Fibroblast of upper back skin (primary cell): ENCODE data around the gene CFH.
"Not testable (repeated sequence)": the region's sequence is repeated elsewhere in the genome, so short reads cannot be mapped to it uniquely, and the experiment has no call there.

Source experiments
- DNase-seq: peaks from one replicate; pipeline ENCODE4 v3.0.0-alpha.2; 2013

The CFH gene

GRCh38 chr1:196651637-196652215 is at the start of gene CFH:
CFH (plus strand) TSS chr1:196652043; CDS start chr1:196652118, 75 bp downstream.
- DNase-seq = peak; percentile 86

DNA sequence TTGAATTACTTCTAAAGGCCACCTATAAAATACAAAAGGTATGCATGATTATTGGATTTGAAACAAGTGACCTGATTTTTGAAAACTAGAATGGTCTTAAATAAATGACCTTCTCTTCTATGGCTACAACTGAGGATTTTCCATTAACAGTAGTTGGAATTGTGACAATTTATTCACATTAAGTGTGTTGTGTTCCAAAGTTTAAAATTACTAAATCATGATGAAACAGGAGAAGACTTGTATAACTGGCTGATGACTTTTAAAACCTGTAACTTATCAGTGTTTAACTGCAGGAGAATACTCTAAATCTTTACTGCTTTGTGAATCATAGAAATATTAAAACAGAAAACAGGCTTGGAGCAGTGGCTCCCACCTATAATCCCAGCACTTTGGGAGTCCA is 48.2 kb upstream of the CFH start:
- no peak for DNase-seq

DNA sequence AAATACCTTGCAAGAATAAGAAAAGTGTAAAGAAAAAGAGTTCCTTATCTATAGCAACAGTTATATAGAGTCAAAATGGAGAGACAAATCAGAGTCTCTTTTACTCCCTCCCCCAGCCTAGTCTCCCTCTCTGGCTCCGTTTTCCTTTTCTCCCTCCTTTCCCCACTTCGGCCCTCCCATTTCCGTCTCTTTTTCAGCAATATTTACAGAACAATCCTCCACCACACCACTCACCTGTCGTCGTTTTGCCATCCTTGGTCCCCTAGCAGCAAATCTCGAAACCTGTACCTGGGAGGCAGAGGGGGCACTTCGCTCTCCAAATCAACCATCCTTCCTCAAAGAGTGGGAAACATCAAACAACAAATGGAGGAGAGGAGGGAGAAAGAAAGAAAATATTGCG is 43.9 kb upstream of the CFH start:
- DNase-seq = no peak

- peak; percentile 71 for DNase-seq
Measured at GRCh38 chr1:196608390-196609369, 43.2 kb upstream of the CFH start, which contains the start of gene KCNT2. KCNT2 (minus strand) TSS chr1:196608440; CDS start chr1:196608309, 131 bp downstream.

DNA sequence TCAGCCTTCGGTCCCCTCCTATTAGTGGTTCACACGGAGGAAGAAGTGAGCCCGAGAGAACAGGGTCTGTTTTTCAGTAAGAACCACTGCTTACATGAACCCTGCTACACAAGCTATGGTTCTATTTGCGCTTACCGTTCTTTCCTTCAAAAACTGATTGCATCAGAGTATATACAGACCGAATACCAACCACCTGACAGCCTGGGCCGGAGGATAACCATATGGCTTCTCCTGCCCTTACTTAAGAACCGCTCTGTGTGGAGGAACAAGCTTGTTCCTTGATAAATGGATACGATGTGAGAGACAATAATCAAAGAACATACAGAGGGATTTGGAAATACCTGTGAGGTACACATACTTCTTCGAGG is 42.5 kb upstream of the CFH start:
- DNase-seq = no peak

- no peak for DNase-seq
Measured at GRCh38 chr1:196611873-196612272, 40.0 kb upstream of the CFH start.

- DNase-seq = no peak
Measured at GRCh38 chr1:196619721-196620120, 32.1 kb upstream of the CFH start.

GRCh38 chr1:196623079-196623478 is 28.8 kb upstream of the CFH start:
- DNase-seq = no peak

DNA sequence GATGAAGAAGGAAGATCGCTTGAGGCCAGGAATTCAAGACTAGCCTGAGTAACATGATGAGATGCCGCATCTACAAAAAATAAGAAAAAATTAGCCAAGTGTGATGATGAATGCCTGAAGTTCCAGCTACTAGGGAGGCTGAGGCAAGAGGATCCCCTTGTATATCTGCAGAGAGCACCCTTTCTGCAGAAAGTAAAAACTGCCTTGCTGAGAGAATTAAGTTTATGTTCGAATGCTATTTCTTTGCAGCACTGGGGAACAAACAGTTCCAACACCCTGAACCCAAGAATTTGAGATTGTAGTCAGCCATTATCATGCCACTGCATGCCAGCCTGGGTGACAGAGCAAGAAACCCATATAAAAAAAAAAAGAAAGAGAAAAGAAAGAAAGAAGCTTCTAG is 23.0 kb upstream of the CFH start:
- no peak for DNase-seq

- no peak for DNase-seq
Measured at GRCh38 chr1:196637606-196638005, 14.2 kb upstream of the CFH start.

DNA sequence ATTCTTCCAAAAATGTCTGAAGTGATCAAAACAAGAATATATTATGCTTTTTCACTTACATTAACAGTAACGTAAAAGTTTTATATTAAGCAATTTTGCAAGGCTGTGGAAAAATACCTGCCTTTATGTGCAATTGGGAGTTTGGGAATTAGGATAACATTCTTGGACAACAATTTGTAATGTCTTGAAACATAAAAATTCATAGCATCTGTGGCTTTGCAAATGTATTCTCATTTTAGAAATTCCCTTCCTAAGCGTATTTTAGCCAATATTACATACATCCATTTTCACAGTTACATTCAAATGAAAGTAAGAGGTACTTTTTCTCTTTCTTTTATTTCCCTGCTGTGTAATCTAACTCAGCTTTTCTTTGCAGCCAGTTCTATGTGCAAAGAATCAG is 13.4 kb upstream of the CFH start:
- DNase-seq = no peak

GRCh38 chr1:196639291-196639690 is 12.6 kb upstream of the CFH start:
- DNase-seq = not testable (repeated sequence)

GRCh38 chr1:196640976-196641375 is 10.9 kb upstream of the CFH start:
- no peak for DNase-seq

DNA sequence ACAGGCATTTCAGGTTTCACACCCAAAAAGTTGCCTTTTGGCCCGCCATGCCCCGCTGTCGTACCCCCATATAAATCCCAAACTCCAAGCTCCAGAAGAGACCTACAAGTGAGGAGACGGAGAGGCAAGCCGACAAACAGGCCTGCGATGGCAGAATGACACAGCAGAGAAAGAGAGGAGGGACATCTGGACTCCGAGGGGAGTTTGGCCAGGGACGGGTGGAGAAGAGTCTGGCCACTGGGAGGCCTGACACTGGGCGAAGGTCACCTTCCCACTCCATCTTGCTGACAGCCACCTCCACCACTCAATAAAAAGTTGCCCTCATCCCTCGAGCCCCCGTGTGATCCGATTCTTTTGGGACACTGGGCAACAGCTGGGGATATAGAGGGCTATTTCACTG is 1.9 kb upstream of the CFH start:
- no peak for DNase-seq

- DNase-seq = no peak
Measured at GRCh38 chr1:196650403-196650802, 1.4 kb upstream of the CFH start.

DNA sequence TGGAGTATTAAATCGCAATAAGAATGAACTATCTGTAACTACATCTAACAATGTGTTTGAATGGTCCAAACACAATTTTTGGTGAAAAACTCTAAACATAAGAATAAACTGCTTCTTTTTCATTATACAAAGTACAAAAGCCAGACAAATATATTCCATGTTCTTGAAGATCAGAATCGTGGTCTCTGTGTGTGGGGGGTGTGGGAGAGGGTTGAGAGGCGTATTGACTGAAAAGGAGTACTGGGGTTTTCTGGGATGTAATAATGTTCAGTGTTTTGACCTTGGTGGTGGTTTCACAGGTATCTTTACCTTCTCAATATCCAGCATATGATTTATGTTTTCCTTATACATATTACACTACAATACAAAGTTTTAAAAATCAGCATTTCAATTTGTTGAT is 764 bp upstream of the CFH start:
- DNase-seq = no peak

GRCh38 chr1:196654271-196654670 is 2.4 kb downstream of the CFH start:
- no peak for DNase-seq

DNA sequence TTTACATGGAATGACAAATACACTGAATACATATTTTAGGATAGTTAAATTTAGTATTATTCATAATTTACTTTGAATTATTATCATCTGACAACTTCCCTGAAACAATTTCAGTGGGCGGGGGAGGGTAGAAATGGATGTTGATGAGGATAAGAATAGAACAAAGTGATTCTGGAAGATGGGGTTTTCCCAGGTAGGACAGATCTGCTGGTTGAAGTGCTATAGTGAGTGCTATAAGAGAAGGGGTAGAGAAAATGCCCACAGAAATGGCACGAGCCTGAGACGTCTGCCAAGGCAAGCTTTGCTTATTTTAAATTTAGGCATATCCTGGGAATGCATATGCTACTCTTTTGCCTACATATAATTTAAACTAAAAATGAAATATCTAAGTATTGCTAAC is 3.2 kb downstream of the CFH start:
- no peak for DNase-seq

GRCh38 chr1:196655494-196655893 is 3.7 kb downstream of the CFH start:
- no peak for DNase-seq

DNA sequence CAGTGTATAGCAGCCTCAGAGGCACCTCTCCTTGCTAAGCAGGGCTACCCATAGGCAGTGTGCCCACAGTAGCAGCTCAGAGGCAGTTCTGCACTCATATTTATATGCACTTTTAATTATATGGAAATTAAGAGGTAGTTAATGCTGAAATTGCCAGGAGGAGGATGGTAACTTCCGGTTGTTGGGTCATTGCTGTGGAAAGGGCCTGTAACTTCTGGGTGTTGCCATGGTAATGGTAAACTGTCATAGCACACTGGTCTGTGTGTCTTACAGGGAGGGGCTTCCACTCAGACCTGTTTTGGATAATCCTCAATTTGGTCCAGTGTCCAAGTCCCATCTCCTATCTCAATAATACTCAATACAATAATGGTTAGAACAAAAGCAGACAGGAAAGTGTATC is 7.6 kb downstream of the CFH start:
- no peak for DNase-seq

DNA sequence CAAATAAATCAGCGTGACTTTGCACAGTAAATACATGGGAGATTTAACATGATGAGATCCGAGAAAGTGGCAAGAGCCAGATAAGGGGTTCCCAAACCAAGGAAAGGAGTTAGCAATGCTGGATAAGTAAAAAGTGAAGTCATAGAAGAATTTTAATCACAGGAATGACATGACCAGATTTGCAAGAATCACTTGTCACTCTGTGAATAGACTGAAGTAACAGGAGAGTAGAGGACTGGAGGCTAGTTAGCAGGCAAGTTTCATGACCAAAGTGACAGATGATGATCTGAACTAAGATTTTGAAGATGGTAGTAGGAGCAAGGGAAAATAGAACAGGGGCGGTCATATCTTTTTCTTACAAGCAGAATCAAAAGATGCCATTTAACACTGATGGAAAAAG is 8.4 kb downstream of the CFH start:
- DNase-seq = no peak

DNA sequence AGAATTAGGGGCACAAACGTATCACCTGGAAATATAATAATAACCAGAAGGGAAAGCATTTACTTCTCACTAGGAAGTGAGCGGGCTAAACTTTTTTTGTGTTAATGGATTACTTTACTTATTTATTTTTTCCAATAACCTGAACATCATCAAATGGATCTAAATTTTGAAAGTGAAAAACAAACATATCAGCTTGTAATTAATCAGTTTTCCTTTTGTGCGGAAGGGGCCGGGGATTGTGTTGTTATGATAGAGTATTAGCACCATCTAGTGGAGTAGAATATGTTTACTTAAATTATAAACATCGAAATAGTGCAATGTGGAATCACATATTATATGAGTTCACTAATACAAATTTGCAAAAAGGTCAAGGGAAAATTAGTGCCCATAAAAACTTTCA is 9.0 kb downstream of the CFH start:
- peak; percentile 26 for DNase-seq

DNA sequence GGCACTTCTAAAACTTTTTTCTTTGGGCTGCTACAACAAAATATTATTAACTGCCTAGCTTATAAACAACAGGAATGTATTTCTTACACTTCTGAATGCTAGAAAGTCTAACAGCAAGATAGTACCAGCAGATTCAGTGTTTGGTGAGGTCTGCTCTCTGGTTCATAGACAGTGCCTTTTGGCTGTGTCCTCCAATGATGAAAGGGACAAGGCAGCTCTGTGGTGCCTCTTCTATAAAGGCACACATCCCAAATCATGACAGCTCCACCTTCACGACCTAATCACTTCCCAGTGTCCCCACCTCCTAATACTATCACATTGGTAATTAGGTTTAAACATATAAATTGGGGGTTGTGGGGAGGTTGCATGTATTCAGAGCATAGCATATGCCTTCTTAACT is 9.5 kb downstream of the CFH start:
- DNase-seq = no peak

GRCh38 chr1:196667131-196667530 is 15.3 kb downstream of the CFH start:
- no peak for DNase-seq
